GM12874 (cell line): ENCODE data around the gene ZXDC.

Experiments
- TF ChIP-seq, protein P1 (sequence below): IDR thresholded peaks from 2 replicates; pipeline ENCODE4 v1.5.1; 2011; ENCODE audit warnings: low read depth, mild to moderate bottlenecking, control low read depth, low read length, moderate library complexity; ENCODE audit not compliant: insufficient read depth

Gene ZXDC

DNA sequence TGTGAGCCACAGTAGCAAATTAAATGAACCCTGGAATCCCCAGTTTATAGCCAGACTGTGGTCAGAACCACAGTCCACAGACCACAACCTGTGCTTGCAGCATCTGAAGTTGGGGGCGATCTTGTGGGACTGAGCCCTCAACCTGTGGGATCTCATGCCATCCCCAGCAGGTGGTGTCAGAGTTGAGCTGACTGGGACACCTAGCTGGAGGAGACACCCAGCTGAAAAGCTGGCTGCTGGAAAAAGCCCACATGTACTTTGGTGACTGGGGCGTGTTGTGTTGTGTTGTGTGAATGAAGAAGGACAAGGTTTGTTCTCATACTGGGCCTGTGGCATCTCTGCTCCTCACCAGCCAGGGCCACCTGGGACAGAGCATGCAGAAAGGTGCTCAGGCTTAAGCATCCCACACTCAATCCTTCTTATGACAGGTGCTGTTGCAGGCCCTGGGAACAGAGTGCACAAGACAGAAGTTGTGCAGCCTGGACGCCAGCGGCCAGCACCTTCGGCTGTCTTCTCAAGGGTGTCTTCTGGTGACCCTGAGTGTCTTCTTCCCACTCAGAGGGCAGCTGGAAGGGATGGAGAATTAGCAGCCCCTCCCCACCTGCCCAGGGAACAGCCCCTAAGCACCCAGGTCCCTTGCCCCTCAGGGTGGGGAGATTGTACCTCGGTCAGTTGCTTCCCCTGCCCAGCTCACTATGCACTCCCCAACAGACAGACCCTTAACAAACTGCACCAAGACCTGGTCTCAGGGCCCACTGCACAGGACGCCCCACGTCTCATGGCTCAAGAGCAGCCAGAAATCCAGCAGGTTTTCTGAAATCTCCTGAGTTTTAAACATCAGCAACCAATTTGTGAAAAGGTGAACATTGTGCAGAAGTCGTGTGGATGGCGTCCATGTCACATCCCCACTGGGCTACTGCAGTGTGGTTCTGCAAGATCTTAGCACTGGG lies 44.1 kb upstream of the ZXDC start:
- TF ChIP-seq, protein P1, sequence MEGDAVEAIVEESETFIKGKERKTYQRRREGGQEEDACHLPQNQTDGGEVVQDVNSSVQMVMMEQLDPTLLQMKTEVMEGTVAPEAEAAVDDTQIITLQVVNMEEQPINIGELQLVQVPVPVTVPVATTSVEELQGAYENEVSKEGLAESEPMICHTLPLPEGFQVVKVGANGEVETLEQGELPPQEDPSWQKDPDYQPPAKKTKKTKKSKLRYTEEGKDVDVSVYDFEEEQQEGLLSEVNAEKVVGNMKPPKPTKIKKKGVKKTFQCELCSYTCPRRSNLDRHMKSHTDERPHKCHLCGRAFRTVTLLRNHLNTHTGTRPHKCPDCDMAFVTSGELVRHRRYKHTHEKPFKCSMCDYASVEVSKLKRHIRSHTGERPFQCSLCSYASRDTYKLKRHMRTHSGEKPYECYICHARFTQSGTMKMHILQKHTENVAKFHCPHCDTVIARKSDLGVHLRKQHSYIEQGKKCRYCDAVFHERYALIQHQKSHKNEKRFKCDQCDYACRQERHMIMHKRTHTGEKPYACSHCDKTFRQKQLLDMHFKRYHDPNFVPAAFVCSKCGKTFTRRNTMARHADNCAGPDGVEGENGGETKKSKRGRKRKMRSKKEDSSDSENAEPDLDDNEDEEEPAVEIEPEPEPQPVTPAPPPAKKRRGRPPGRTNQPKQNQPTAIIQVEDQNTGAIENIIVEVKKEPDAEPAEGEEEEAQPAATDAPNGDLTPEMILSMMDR, result no peak

DNA sequence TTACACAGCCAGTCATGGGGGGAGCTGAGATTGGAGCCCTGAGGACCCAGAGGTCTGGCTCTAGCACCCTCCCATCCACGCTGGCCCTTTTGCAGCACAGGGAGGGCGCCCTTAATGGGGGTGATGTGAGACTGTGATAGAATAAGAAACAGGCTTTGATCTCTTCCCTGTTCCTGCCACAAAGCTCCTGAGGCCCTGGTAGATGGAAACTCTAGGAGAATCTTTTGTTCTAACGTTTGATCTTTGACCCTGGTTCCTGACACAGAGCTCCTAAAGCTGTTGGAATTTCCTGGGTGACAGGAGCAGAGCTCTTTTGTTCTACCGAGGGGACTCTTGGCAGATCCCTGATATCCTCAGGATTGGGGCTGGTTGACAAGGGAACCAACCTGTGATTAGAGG lies 43.1 kb upstream of the ZXDC start:
- TF ChIP-seq, protein P1, result no peak

DNA sequence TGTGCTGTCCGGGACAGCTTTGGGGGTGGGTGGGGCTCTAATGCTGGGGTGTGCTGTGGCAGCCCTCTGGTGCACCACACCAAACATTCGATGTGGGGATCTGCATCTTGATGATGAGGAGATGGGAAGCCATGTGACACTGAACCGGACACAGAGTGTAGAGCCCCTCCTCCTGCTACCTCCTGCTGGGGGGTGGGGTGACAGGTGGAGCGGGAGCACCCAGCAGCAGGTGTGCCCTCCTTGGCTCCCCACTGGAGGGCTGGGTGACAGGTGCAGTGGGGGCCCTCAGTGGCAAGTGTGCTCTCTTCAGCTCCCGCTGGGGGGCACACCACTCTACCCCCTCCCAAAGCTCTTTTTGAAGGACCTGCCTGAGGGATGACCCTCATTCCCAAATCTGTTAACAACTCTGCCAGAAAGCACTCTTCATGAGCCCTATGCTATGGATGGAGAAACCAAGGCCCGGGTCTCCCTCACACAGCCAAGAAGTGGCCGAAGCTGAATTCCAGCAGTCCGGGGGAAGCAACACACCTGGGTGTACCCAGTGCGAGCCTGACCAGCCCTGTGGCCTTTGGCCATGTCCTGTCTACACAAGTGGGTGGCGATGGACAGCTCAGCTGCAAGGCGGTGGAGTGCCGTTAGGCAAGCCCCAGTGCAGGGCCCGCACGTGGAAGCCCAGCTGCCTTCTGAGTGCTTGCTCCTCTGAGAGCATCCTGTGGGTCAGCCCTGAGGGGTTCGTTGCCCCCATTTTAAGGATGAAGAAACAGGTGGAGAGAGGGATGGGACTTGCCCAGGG lies 42.5 kb upstream of the ZXDC start:
- TF ChIP-seq, protein P1, result no peak

DNA sequence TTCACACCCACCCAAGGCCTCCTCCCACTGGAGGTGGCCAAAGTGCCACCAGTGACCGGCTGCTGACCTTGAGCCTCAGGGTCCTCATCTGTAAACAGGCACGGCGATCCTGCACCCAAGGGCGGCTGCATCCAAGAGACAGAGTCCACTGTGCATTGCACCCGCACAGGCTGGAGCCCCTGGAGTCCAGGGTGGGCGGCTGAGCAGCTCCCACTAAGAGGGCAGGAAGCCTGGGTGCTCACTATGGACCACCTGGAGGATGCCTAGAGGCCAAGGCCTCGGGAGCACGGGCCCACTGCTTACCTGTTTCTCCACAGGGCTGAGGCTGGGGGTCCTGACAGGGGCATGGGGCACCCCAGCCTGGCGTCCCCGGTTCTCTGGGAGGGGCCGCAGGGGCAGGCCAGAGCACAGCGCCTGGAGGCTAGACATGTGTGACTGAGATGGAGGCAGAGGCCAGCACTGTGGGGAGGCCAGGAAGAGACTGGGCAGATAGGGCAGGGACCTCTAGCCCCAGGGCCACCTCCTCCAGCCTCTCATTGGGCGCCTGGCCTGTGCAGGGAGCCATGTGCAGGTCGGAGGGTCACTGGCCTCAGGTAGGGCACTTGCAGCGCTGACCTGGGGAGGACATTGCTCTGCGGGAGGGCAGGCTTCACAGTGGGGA lies 41.7 kb upstream of the ZXDC start, which contains the start of gene UROC1:
UROC1 (minus strand) TSS at position 483 of the 661 bp plus-strand sequence; CDS start at position 429, 54 bp downstream.
- TF ChIP-seq, protein P1, result no peak

DNA sequence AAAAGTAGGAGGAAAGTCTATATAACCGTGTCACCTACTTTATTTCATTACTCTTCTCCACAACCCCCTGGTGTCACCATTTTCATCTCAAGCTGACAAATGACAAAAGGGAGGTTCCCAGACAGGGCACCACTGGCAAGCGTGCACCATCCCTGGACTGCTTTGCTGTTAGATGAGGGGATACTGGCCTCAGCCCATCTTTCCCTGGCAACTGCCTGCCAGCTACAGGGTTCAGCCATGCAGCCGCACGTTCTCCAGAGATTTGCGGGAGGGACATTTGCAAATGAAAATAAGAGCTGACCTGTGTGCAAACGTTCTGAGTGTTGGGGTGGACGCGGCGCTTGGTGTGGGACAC lies 41.2 kb upstream of the ZXDC start:
- TF ChIP-seq, protein P1, result no peak

DNA sequence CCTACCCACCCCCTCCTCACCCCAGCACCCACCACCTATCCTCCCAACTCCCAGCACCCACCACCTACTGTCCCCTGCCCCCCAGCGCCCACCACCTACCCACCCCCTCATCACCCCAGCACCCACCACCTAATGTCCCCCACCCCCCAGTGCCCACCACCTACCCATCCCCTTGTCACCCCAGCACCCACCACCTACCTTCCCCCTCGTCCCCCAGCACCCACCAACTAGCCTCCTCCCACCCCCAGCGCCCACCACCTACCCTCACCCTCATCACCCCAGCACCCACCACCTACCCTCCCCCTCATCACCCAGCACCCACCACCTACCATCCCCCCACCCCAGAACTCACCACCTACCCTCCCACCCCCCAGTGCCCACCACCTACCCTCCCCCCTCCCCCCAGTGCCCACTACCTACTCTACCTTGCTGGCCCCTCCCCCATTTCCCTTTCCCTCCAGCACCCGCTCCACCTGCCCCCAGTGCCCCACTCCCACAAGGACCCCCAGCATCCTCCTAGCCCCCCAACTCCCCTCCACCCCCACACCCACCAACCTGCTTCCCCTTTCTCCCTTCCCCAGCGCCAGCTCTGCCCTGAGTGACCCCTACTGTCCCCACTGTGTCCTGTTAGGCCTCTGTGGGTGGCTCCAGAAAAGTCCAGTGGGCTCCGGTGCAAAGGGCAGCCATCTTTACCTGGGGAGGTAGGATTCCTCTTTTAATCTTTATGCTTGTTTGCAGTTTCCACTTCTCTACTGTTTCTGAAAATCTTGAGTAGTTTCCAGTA lies 40.7 kb upstream of the ZXDC start:
- TF ChIP-seq, protein P1, result no peak
